ENCODE data around the gene SLC5A11. TPM values are rescaled to one million over a fixed set of nuclear protein-coding genes. Genes with fewer than 3 reads are reported as not detected.

SLC5A11 gene
- total RNA-seq, 1 experiment from 2014 or later, result 0.47 TPM

DNA sequence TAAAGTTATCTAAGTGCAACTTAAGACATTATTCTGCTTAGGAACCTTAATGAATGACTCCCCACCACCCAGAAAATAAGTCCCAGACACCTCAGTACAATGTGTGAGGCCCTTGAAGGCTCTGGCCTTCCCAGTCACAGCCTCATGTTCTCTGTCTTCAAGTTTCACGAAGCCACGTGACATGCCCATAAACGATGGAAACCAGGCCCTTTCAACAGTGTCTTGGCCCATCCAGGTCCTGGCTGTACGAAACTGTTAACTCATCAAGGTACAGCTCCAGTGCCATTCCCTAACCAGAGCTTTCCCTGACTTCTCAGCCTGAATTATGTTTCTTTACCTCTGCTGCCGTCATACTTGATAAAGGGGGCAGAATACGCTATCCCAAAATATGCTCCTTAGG is 100.4 kb downstream of the SLC5A11 start:
- no peak overlapping the region for H3K27ac ChIP-seq (ENCODE audit: low read depth, low read length)
- intact Hi-C loops (cut with micrococcal nuclease), result no loop called here
- no peak overlapping the region for H3K4me3 ChIP-seq (replicated peaks in 1 of 2; ENCODE audit: low read depth in 1 of 2, low read length in 2 of 2)
- DNase-seq (ENCODE audit: low read depth, low spot score), result no peak
- no peak for ATAC-seq
- H3K36me3 ChIP-seq (ENCODE audit: control insufficient read depth in 1 of 2, insufficient read depth in 2 of 2, low read length in 2 of 2), result peaks cover 19 to 28% of the 10 kb centered on the region in 2 experiments; a peak in 3 of 4 replicates
- H3K79me2 ChIP-seq (ENCODE audit: insufficient read depth, low read length), result no peaks in the 10 kb centered on the region
- H3K4me1 ChIP-seq (ENCODE audit: control insufficient read depth in 1 of 2, insufficient read depth in 2 of 2, low read length in 2 of 2), result no peaks in the 10 kb centered on the region
- BruUV-seq (replicated peaks), result no TSS peak
- no peak overlapping the region for H3K4me2 ChIP-seq (ENCODE audit: low read length)
- no peak overlapping the region for H2AFZ ChIP-seq (ENCODE audit: low read depth, low read length, poor library complexity, severe bottlenecking)
- H3K27me3 ChIP-seq (ENCODE audit: insufficient read depth, low read length), result no peaks in the 10 kb centered on the region
- POLR2A ChIA-PET, result no interaction called here
- H3K9ac ChIP-seq (ENCODE audit: low read length), result no peak overlapping the region
- RAD21 ChIA-PET (ENCODE audit: low non-redundant PET in 1 of 2, low total read pairs in 2 of 2, uncharacterized antibody in 2 of 2, unreplicated experiment in 2 of 2), result no interaction called here
- TF ChIP-seq SRF (IDR thresholded peaks at IDR 0.05; ENCODE audit: low read depth) (no peak), TCF7L2 (IDR thresholded peaks at IDR 0.05; ENCODE audit: borderline replicate concordance, extremely low read depth, insufficient read depth, insufficient read length) (no peak), POLR2A (IDR thresholded peaks at IDR 0.05; ENCODE audit: borderline replicate concordance, extremely low read depth, insufficient read depth, insufficient read length) (no peak), CTCF (IDR thresholded peaks at IDR 0.05 in 2 of 3, conservative IDR thresholded peaks at IDR 0.05 in 1 of 3; ENCODE audit: borderline replicate concordance in 1 of 3, insufficient read depth in 1 of 3, low read depth in 2 of 3, low read length in 2 of 3) (no peak), ELF1 (IDR thresholded peaks at IDR 0.05; ENCODE audit: borderline replicate concordance, low read depth) (no peak), REST (IDR thresholded peaks at IDR 0.05; ENCODE audit: low read depth) (no peak), POLR2AphosphoS5 (IDR thresholded peaks at IDR 0.05; ENCODE audit: low read depth, low read length) (no peak), EZH2 (IDR thresholded peaks at IDR 0.05) (no peak), CEBPB (IDR thresholded peaks at IDR 0.05; ENCODE audit: low read depth) (no peak), YY1 (IDR thresholded peaks at IDR 0.05; ENCODE audit: extremely low read depth, insufficient replicate concordance, low read depth, low read length) (no peak), ZFX (IDR thresholded peaks at IDR 0.05) (no peak), ZNF274 (IDR thresholded peaks at IDR 0.05; ENCODE audit: low read depth, low read length) (no peak), EGR1 (IDR thresholded peaks at IDR 0.05; ENCODE audit: low read depth) (no peak), EZH2phosphoT487 (IDR thresholded peaks at IDR 0.05; ENCODE audit: borderline replicate concordance) (no peak), ATF3 (IDR thresholded peaks at IDR 0.05) (no peak), MAX (IDR thresholded peaks at IDR 0.05) (no peak), SIN3A (IDR thresholded peaks at IDR 0.05; ENCODE audit: low read depth) (no peak), RAD21 (IDR thresholded peaks at IDR 0.05; ENCODE audit: low read depth) (no peak)
- no peaks in the 10 kb centered on the region for H4K20me1 ChIP-seq (ENCODE audit: insufficient read depth)
- CTCF ChIA-PET, result no interaction called here
- no peaks in the 10 kb centered on the region for H3K9me3 ChIP-seq (ENCODE audit: control insufficient read depth in 1 of 2, insufficient read depth in 1 of 2, low read depth in 1 of 2, low read length in 2 of 2)
- no peaks in the 10 kb centered on the region for H3K9me2 ChIP-seq (ENCODE audit: insufficient read depth)

All from HCT116 (cell line).